Body of pancreas (tissue), 4 donors: ENCODE results near the gene PLEKHA7. TPM values are rescaled to one million over a fixed set of nuclear protein-coding genes. Genes with fewer than 3 reads are reported as not detected.

ENCODE experiments used
- ATAC-seq: fragments of 150-250 bp; one replicate; pipeline ENCODE4 v1.9.1; 2016
- DNase-seq, 4 donors: peaks; one replicate each; pipeline ENCODE4 v3.0.0-alpha.2; 2019
- H3K27ac ChIP-seq, 4 donors: fragments of 200-600 bp; sonication (generic); 1 replicate in 3 of 4; 2 replicates in 1 of 4; pipeline versions ENCODE4 v1.5.1 to v1.6.1; 2016 to 2019; ENCODE audit warnings: mild to moderate bottlenecking in 1 of 4, mixed read lengths in 1 of 4, moderate library complexity in 1 of 4
- H3K27me3 ChIP-seq, 2 donors: fragments of 200-600 bp; sonication (generic); one replicate each; pipeline ENCODE4 v1.6.0; 2016; ENCODE audit warnings: mild to moderate bottlenecking in 1 of 2
- H3K36me3 ChIP-seq, 2 donors: fragments of 200-600 bp; sonication (generic); replicated peaks in 1 of 2; 2 replicates each; pipeline ENCODE4 v1.5.1; 2016; ENCODE audit warnings: low read depth in 2 of 2; ENCODE audit not compliant: insufficient read depth in 1 of 2
- H3K4me1 ChIP-seq: fragments of 200-600 bp; sonication (generic); one replicate; pipeline ENCODE4 v1.6.0; 2016
- H3K4me3 ChIP-seq, 2 donors: fragments of 200-600 bp; sonication (generic); 1 replicate in 1 of 2; 2 replicates in 1 of 2; pipeline ENCODE4 v1.5.1; 2016 to 2019
- H3K9me3 ChIP-seq, 3 donors: fragments of 200-600 bp; sonication (generic); 1 replicate in 2 of 3; 2 replicates in 1 of 3; pipeline ENCODE4 v1.5.1; 2016
- POLR2A ChIP-seq, 3 donors: fragments of 450-650 bp; IDR thresholded peaks; one replicate each; pipeline ENCODE4 v1.6.1; 2016; ENCODE audit warnings: antibody characterized with exemption in 3 of 3, mild to moderate bottlenecking in 2 of 3
- WGBS, 2 donors: methylation state at CpG; one replicate each; pipeline ENCODE4 v1.1.5; 2017; 5-methylcytosine and 5-hydroxymethylcytosine counted together
- intact Hi-C: fragments of 100-400 bp; cut with DNase I; formaldehyde crosslinking; loops from one replicate; pipeline ENCODE4 v1.15.1; 2023
- total RNA-seq, 2 donors: library from RNA; depleted of rRNA; stranded (reverse); fragments of >200 nt; gene quantifications; one replicate each; pipeline ENCODE4 v1.1.0, GENCODE V29; 2016
- TF ChIP-seq, protein P1 (sequence below), 7 experiments: fragments of 450-650 bp in 4 of 7; fragments of 200-600 bp in 3 of 7; sonication (generic) in 3 of 7; IDR thresholded peaks; one replicate each; pipeline ENCODE4 v1.5.1; 2016 to 2019; ENCODE audit warnings: antibody characterized with exemption in 7 of 7

The PLEKHA7 gene
- total RNA-seq, 2 donors from 2014 or later: 30.4 to 34.6 TPM

DNA sequence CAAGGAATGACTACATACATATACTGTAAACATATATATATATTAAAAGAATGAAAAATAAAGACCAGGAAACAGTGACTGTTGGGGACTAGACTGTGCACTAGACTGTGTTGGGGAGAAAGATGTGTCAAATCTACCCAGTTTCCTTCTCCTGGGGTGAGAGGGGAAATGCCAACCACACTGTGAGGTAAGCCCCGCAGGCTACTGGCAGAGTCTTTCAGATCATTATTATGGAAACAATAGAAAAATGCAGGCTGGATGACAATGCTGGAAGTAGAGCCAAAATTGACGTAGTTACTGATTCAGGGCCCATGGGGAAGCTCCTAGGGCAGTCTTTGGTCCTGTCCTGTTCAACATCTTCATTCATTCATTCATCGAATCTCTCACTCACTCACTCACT, 174.4 kb downstream of the PLEKHA7 start:
- WGBS, 2 donors: 78 to 91% methylated on average over 3 of the region's 3 CpGs
- H3K4me1 ChIP-seq: no peaks in the 10 kb centered on the region
- peaks cover 4 to 6% of the 10 kb centered on the region in 2 donors for H3K36me3 ChIP-seq
- TF ChIP-seq, protein P1, sequence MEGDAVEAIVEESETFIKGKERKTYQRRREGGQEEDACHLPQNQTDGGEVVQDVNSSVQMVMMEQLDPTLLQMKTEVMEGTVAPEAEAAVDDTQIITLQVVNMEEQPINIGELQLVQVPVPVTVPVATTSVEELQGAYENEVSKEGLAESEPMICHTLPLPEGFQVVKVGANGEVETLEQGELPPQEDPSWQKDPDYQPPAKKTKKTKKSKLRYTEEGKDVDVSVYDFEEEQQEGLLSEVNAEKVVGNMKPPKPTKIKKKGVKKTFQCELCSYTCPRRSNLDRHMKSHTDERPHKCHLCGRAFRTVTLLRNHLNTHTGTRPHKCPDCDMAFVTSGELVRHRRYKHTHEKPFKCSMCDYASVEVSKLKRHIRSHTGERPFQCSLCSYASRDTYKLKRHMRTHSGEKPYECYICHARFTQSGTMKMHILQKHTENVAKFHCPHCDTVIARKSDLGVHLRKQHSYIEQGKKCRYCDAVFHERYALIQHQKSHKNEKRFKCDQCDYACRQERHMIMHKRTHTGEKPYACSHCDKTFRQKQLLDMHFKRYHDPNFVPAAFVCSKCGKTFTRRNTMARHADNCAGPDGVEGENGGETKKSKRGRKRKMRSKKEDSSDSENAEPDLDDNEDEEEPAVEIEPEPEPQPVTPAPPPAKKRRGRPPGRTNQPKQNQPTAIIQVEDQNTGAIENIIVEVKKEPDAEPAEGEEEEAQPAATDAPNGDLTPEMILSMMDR (IDR thresholded peaks at IDR 0.05): no peak
- TF ChIP-seq POLR2A (IDR thresholded peaks at IDR 0.05): no peak
- ATAC-seq: no peak
- H3K27ac ChIP-seq: no peak overlapping the region
- intact Hi-C loops: no loop called here
- H3K27me3 ChIP-seq: no peaks in the 10 kb centered on the region
- H3K9me3 ChIP-seq: no peaks in the 10 kb centered on the region
- no peak overlapping the region for H3K4me3 ChIP-seq
- DNase-seq: no peak

DNA sequence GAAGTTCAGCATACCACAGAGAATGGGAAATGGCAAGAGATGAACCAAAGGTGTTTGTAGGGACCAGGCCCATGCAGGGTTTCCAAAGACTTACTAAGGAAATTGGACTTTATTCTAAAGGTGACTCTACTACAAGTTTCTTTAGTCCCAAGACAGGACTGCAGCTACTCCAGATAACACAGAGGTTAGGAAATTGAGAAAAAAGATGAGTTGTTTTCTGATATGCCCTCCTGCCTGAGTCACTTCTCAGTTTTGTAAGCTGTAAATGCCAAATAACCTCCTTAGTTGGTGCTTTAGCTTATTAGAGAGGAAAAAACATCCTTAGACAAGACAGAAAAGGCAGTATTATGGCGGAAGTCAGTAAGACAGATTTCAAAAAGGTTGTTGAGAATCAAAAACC, 179.8 kb downstream of the PLEKHA7 start:
- intact Hi-C loops: no loop called here
- TF ChIP-seq, protein P1 (IDR thresholded peaks at IDR 0.05): no peak
- no peak for TF ChIP-seq POLR2A (IDR thresholded peaks at IDR 0.05)
- no peaks in the 10 kb centered on the region for H3K27me3 ChIP-seq
- no peak overlapping the region for H3K27ac ChIP-seq
- no peak for DNase-seq
- 89 to 91% methylated on average over 1 of the region's 1 CpG for WGBS, 2 donors
- no peaks in the 10 kb centered on the region for H3K4me1 ChIP-seq
- ATAC-seq: no peak
- no peaks in the 10 kb centered on the region for H3K36me3 ChIP-seq
- H3K9me3 ChIP-seq: no peaks in the 10 kb centered on the region
- H3K4me3 ChIP-seq: no peak overlapping the region

DNA sequence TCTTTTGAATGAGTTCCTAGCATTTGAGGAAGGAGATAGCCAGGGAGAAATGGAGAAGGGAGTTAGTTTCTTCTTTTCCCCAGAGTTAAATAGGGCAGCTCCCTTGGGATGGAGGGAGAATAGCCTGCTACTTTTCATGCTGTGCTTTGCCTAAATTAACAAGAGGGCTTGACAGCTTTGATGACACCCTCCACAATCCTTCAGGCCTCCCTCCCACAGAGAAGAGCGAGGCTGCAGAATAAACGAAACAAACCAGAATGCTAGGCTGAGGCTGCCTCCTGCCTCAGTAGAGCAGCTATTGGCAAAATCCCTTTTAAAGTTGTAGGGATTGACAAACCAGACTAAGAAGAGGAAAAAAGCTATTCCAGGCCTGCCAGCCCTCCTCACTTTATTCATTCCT, 181.2 kb downstream of the PLEKHA7 start:
- ATAC-seq (no peak), DNase-seq (no peak)
- WGBS, 2 donors: 84 to 87% methylated on average over 2 of the region's 2 CpGs
- Histone ChIP-seq H3K4me1 (no peaks in the 10 kb centered on the region), H3K4me3 (no peak overlapping the region), H3K36me3 (no peaks in the 10 kb centered on the region), H3K27me3 (no peaks in the 10 kb centered on the region), H3K9me3 (no peaks in the 10 kb centered on the region), H3K27ac (no peak overlapping the region)
- TF ChIP-seq, protein P1 (IDR thresholded peaks at IDR 0.05): no peak
- no peak for TF ChIP-seq POLR2A (IDR thresholded peaks at IDR 0.05)
- intact Hi-C loops: no loop called here

DNA sequence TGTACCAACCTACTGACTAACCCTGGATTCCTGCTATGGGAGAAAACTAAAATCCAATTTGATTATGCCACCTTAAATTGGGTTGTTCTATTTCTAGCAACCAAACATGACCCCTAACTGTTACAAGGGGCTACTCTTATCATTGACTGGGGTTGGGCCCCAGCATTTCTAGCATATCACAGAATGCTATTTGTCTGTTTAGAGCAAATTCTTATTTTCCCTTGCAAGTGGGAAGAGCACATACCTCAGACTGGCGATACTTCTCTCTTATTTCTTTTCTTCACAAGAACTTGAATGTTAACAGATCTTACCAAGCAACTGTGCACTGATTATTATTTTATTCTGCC, 182.0 kb downstream of the PLEKHA7 start:
- no peak overlapping the region for H3K27ac ChIP-seq
- TF ChIP-seq, protein P1 (IDR thresholded peaks at IDR 0.05): no peak
- no peak for TF ChIP-seq POLR2A (IDR thresholded peaks at IDR 0.05)
- H3K36me3 ChIP-seq: no peaks in the 10 kb centered on the region
- intact Hi-C loops: no loop called here
- no peaks in the 10 kb centered on the region for H3K4me1 ChIP-seq
- DNase-seq (no peak), ATAC-seq (no peak)
- H3K27me3 ChIP-seq: no peaks in the 10 kb centered on the region
- no peak overlapping the region for H3K4me3 ChIP-seq
- WGBS, 2 donors: 97 to 100% methylated on average over 1 of the region's 1 CpG
- no peaks in the 10 kb centered on the region for H3K9me3 ChIP-seq

DNA sequence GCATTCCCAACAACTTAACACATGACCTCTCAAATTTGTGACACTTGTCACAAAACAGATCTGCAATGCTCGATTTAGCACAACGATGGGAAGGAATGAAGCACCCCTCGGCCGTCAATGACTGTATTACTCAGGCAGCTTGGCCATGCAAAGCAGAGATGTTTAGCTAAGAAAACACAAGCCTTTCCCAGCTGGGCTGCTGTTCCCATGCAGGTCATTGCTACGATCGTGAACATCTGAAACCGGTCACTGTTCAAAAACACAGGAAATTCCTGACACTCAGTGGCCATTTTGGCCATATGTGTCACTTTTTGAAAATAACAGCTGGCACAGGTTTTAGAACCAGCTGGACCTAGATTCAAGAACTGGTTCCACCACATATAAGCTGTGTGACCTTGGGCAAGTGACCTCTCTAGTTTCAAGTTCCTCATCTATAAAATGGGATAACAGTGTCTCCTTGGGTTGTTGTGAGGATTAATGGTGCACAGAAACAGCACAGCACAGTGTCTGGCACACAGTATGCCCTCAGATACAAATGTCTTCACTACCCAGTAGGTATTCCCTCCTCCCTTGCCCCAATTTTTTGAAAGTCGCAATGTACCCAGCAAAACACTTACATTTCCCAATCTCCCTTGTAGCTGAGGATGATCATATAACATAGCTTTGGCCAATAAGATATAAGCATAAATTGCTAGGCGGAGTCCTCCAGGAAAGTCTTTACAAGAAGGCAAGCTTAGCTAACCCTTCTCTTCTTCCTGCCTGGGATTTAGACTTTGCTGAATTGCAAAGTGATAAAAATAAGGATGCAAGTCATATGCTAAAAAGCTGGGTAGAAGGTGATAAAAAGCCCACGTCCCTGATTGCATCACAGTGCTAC, 182.7 kb downstream of the PLEKHA7 start:
- Histone ChIP-seq H3K9me3 (no peaks in the 10 kb centered on the region), H3K27ac (no peak overlapping the region), H3K36me3 (no peaks in the 10 kb centered on the region), H3K4me3 (no peak overlapping the region), H3K4me1 (no peaks in the 10 kb centered on the region), H3K27me3 (no peaks in the 10 kb centered on the region)
- TF ChIP-seq, protein P1 (IDR thresholded peaks at IDR 0.05): no peak
- TF ChIP-seq POLR2A (IDR thresholded peaks at IDR 0.05): no peak
- WGBS, 2 donors: 87 to 91% methylated on average over 10 of the region's 10 CpGs
- ATAC-seq (no peak), DNase-seq (no peak)
- intact Hi-C loops: no loop called here
